GM12878 (cell line): ENCODE data around the gene SSR1. TPM values are rescaled to one million over a fixed set of nuclear protein-coding genes. Genes with fewer than 3 reads are reported as not detected.
A peak's percentile ranks its signal among the peaks of the same experiment; 100 is the strongest.

Experiments
- ATAC-seq: fragments of 200-7000 bp; cut with Tn5 transposase; 3 replicates; pipeline ENCODE4 v1.9.1; 2020; ENCODE audit warnings: mild to moderate bottlenecking, moderate library complexity
- BruUV-seq: library from RNA; stranded (reverse); fragments of 400-500 nt; replicated peaks from 2 replicates; lab custom pipeline; 2021; lab: Mats Ljungman, UMichigan
- CTCF ChIA-PET: fragments of 300-600 bp; sonication (Branson Sonifier 250); formaldehyde crosslinking; extraction: SDS; loops from one replicate; lab custom pipeline; 2021; ENCODE audit warnings: inconsistent platforms; lab: Yijun Ruan, JAX
- POLR2A ChIA-PET: fragments of 350-600 bp; formaldehyde crosslinking; extraction: SDS; loops from one replicate; lab custom pipeline; 2021; ENCODE audit warnings: inconsistent platforms; lab: Charles Lee
- RAD21 ChIA-PET: fragments of 300-600 bp; sonication (Branson Sonifier 250); formaldehyde crosslinking; loops from one replicate; lab custom pipeline; 2023; ENCODE audit warnings: antibody characterized with exemption; ENCODE audit not compliant: unreplicated experiment; lab: Charles Lee
- SMC1A ChIA-PET: fragments of 300-600 bp; sonication (Branson Sonifier 250); formaldehyde crosslinking; loops from one replicate; lab custom pipeline; 2023; ENCODE audit not compliant: unreplicated experiment, uncharacterized antibody; lab: Charles Lee
- DNase-seq: peaks from one replicate; pipeline ENCODE4 v3.0.0-alpha.2; 2011; ENCODE audit warnings: low read depth, low spot score
- FAIRE-seq: peaks from 3 replicates; lab custom pipeline; 2011; peaks lifted over from hg19 to GRCh38; lab: Jason Lieb, UNC
- H2AFZ ChIP-seq: 2 replicates; pipeline ENCODE4 v1.6.0; 2011; ENCODE audit warnings: low read depth, low read length, control low read depth; ENCODE audit not compliant: control insufficient read depth
- H3K27ac ChIP-seq: 2 replicates; pipeline ENCODE4 v1.5.1; 2011; ENCODE audit warnings: control low read depth; ENCODE audit not compliant: control insufficient read depth, insufficient read depth
- H3K27me3 ChIP-seq, 2 experiments: replicated peaks in 1 of 2; 2 replicates each; pipeline versions ENCODE4 v1.6.0 to v1.6.1; 2011; ENCODE audit warnings: low read length in 1 of 2; ENCODE audit not compliant: control insufficient read depth in 2 of 2, insufficient read depth in 2 of 2
- H3K36me3 ChIP-seq, 2 experiments: 2 replicates each; pipeline ENCODE4 v1.5.1; 2011; ENCODE audit warnings: low read length in 1 of 2; ENCODE audit not compliant: control insufficient read depth in 2 of 2, insufficient read depth in 2 of 2
- H3K4me1 ChIP-seq: 2 replicates; pipeline ENCODE4 v1.6.1; 2011; ENCODE audit warnings: mild to moderate bottlenecking, low read length, moderate library complexity, mixed read lengths; ENCODE audit not compliant: control insufficient read depth, insufficient read depth
- H3K4me2 ChIP-seq: 2 replicates; pipeline ENCODE4 v1.6.0; 2011; ENCODE audit warnings: control low read depth; ENCODE audit not compliant: control insufficient read depth, insufficient read depth
- H3K4me3 ChIP-seq: fragments of 200-600 bp; sonication (generic); 2 replicates; pipeline ENCODE4 v1.5.1; 2016
- H3K79me2 ChIP-seq: 2 replicates; pipeline ENCODE4 v1.6.0; 2011; ENCODE audit warnings: low read length; ENCODE audit not compliant: control insufficient read depth, insufficient read depth
- H3K9ac ChIP-seq: 2 replicates; pipeline ENCODE4 v1.8.0; 2011; ENCODE audit warnings: low read length, control low read depth, mixed read lengths; ENCODE audit not compliant: control insufficient read depth, insufficient read depth
- H3K9me3 ChIP-seq: replicated peaks from 3 replicates; pipeline ENCODE4 v1.5.1; 2011; ENCODE audit warnings: mild to moderate bottlenecking, low read length; ENCODE audit not compliant: control insufficient read depth, insufficient read depth
- H4K20me1 ChIP-seq: 2 replicates; pipeline ENCODE4 v1.6.0; 2011; ENCODE audit not compliant: control insufficient read depth, insufficient read depth
- CBFB ChIP-seq: IDR thresholded peaks from 2 replicates; pipeline ENCODE4 v1.6.1; 2016; ENCODE audit warnings: antibody characterized with exemption, low read depth
- CBX5 ChIP-seq: sonication (generic); IDR thresholded peaks from 2 replicates; pipeline ENCODE4 v1.6.1; 2016; ENCODE audit warnings: low read depth, moderate library complexity, mild to moderate bottlenecking, inconsistent platforms
- KAT2A ChIP-seq: conservative IDR thresholded peaks from 2 replicates; pipeline ENCODE4 v1.6.1; 2011; ENCODE audit warnings: low read depth, low read length; ENCODE audit not compliant: control insufficient read depth
- MXI1 ChIP-seq: fragments of 150-350 bp; IDR thresholded peaks from 2 replicates; pipeline ENCODE4 v1.6.1; 2011; ENCODE audit warnings: low read depth, mild to moderate bottlenecking, inconsistent platforms, low read length, improper control_type of control experiment
- NFIC ChIP-seq: IDR thresholded peaks from 2 replicates; pipeline ENCODE4 v1.6.1; 2012; ENCODE audit warnings: low read depth, mild to moderate bottlenecking, inconsistent platforms, low read length, moderate library complexity
- POLR2A ChIP-seq: IDR thresholded peaks from 2 replicates; pipeline ENCODE4 v1.6.1; 2011; ENCODE audit warnings: low read depth, mild to moderate bottlenecking, low read length
- RCOR1 ChIP-seq: conservative IDR thresholded peaks from 2 replicates; pipeline ENCODE4 v1.6.1; 2012; ENCODE audit warnings: low read depth, low read length, improper control_type of control experiment
- TCF7 ChIP-seq: IDR thresholded peaks from 2 replicates; pipeline ENCODE4 v1.6.1; 2014; ENCODE audit warnings: antibody characterized with exemption, borderline replicate concordance
- WGBS: methylation state at CpG from one replicate; pipeline ENCODE4 v1.1.6; 2016; ENCODE audit warnings: low lambda C conversion rate; ENCODE audit not compliant: insufficient replicate concordance, insufficient coverage; ENCODE audit errors: missing lambda C conversion rate; 5-methylcytosine and 5-hydroxymethylcytosine counted together
- in situ Hi-C: fragments of 300-500 bp; cut with MboI; formaldehyde crosslinking; loops from 9 replicates; pipeline ENCODE4 v1.14.3; 2018; ENCODE audit warnings: mixed read lengths
- intact Hi-C: fragments of 100-400 bp; cut with micrococcal nuclease; formaldehyde crosslinking; loops from one replicate; pipeline ENCODE4 v1.14.2; 2022; ENCODE audit not compliant: unreplicated experiment
- polyA plus RNA-seq, 11 experiments: library from polyadenylated mRNA; depleted of rRNA in 4 of 11; unstranded in 6 of 11; stranded (reverse) in 5 of 11; fragments of >200 nt; fragmentation: Nextera tagmentation in 4 of 11; fragmentation: Illumina TruSeq in 1 of 11; extraction: Ambion mirVana in 4 of 11; extraction: Trizol in 1 of 11; gene quantifications; 1 replicate in 1 of 11; 2 replicates in 10 of 11; pipeline versions ENCODE4 v1.2.1 to v1.2.3, GENCODE V29; 2011 to 2016; ENCODE audit warnings: inconsistent platforms in 2 of 11, missing spikeins in 2 of 11, low read depth in 1 of 11
- total RNA-seq, 4 experiments: library from RNA; depleted of rRNA in 3 of 4; stranded (reverse); fragments of >200 nt in 3 of 4; fragmentation: Illumina TruSeq in 1 of 4; extraction: Trizol in 1 of 4; gene quantifications; 2 replicates each; pipeline versions ENCODE4 v1.2.1 to v1.2.3, GENCODE V29; 2013 to 2021
- TF ChIP-seq, protein P1 (sequence below): fragments of 450-650 bp; IDR thresholded peaks from 2 replicates; pipeline ENCODE4 v1.6.1; 2017; ENCODE audit warnings: mild to moderate bottlenecking, moderate library complexity

Gene SSR1
- total and polyA plus RNA-seq, 10 of the 15 experiments (the other 5 are each of a cell fraction or from before 2014, with no cell fraction given), result 42.0 to 209 (median 128) TPM

DNA sequence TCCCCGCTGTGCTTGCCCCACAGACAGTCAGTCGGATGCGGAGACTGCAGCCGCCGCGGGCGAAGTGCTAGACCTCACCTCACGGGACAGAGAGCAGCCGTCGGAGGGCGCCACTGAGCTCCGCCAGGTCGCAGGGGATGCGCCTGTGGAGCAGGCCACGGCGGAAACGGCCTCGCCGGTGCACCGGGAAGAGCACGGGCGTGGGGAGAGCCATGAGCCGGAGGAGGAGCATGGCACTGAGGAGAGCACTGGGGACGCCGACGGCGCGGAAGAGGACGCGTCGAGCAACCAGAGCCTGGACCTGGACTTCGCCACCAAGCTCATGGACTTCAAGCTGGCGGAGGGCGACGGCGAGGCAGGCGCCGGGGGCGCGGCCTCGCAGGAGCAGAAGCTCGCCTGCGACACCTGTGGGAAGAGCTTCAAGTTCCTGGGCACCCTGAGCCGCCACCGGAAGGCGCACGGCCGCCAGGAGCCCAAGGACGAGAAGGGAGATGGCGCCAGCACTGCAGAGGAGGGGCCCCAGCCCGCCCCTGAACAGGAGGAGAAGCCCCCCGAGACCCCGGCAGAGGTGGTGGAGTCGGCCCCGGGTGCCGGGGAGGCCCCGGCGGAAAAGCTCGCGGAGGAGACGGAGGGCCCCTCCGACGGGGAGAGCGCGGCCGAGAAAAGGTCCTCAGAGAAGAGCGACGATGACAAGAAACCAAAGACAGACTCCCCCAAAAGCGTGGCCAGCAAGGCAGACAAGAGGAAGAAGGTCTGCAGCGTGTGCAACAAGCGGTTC is 66.4 kb downstream of the SSR1 start:
- no TSS peak for BruUV-seq
- no peak overlapping the region for H2AFZ ChIP-seq
- peaks cover 18% of the 10 kb centered on the region for H3K4me1 ChIP-seq
- FAIRE-seq (no peak), DNase-seq (no peak), ATAC-seq (no peak)
- no peak overlapping the region for H3K4me3 ChIP-seq
- RAD21 ChIA-PET, result no interaction called here
- SMC1A ChIA-PET, result interaction anchor here (1.0 to 1.1 kb wide), 2 partner anchors 365 to 569 kb away, joined by 3 read pairs; no protein-coding TSS in a partner anchor
- no peaks in the 10 kb centered on the region for H3K27me3 ChIP-seq
- 98% methylated on average over 58 of the region's 71 CpGs for WGBS
- TF ChIP-seq POLR2A (peak; percentile 44; the same call in 1 of the 2 replicates), MXI1 (no peak)
- H3K4me2 ChIP-seq, result no peak overlapping the region
- H3K9me3 ChIP-seq, result no peaks in the 10 kb centered on the region; the same call in 2 of the 3 replicates
- H3K79me2 ChIP-seq, result peaks cover 3% of the 10 kb centered on the region
- POLR2A ChIA-PET, result no interaction called here
- in situ Hi-C loops, result no loop called here
- no peak overlapping the region for H3K27ac ChIP-seq
- H3K9ac ChIP-seq, result no peak overlapping the region
- no peaks in the 10 kb centered on the region; the same call in none of the 2 replicates for H4K20me1 ChIP-seq
- intact Hi-C loops, result no loop called here
- peaks cover 38 to 52% of the 10 kb centered on the region in 2 experiments for H3K36me3 ChIP-seq
- CTCF ChIA-PET, result no interaction called here

DNA sequence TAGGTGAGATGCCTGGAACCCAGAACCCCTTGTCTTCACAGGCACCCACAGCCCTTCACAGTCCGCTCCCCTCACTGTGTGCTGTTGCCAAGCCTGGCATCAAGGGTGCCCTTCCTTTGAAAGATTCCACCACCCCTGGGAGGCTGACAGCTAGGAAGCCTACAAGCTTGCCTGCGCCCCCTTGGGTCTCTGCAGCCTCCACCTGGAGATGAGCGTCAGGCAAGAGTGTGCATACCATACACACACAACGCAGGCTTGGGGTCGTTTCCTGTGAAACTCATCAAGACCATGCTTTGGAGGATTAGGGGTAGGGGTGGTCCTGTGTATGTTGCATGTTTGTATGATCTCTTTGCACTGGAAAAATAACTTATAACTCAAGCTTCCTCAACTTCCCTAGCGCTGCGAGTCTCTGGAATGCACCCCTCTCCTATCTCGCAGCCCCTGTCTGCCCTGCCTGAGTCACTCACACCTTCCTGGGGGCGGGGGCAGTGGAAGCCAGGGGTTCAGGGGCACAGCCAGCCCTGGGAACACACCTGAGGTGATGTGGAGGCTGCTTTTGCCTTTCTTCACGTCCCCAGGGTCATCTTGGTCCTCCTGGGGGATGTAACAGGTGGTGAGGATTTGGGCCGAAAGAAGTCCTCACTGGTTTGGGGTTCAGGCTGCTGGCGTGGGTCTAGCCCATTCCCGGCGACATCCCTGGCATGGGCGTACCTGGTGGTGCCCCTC is 67.2 kb downstream of the SSR1 start:
- TF ChIP-seq CBX5 (no peak), RCOR1 (no peak), KAT2A (no peak), CBFB (no peak), NFIC (no peak), TCF7 (no peak)
- TF ChIP-seq, protein P1, sequence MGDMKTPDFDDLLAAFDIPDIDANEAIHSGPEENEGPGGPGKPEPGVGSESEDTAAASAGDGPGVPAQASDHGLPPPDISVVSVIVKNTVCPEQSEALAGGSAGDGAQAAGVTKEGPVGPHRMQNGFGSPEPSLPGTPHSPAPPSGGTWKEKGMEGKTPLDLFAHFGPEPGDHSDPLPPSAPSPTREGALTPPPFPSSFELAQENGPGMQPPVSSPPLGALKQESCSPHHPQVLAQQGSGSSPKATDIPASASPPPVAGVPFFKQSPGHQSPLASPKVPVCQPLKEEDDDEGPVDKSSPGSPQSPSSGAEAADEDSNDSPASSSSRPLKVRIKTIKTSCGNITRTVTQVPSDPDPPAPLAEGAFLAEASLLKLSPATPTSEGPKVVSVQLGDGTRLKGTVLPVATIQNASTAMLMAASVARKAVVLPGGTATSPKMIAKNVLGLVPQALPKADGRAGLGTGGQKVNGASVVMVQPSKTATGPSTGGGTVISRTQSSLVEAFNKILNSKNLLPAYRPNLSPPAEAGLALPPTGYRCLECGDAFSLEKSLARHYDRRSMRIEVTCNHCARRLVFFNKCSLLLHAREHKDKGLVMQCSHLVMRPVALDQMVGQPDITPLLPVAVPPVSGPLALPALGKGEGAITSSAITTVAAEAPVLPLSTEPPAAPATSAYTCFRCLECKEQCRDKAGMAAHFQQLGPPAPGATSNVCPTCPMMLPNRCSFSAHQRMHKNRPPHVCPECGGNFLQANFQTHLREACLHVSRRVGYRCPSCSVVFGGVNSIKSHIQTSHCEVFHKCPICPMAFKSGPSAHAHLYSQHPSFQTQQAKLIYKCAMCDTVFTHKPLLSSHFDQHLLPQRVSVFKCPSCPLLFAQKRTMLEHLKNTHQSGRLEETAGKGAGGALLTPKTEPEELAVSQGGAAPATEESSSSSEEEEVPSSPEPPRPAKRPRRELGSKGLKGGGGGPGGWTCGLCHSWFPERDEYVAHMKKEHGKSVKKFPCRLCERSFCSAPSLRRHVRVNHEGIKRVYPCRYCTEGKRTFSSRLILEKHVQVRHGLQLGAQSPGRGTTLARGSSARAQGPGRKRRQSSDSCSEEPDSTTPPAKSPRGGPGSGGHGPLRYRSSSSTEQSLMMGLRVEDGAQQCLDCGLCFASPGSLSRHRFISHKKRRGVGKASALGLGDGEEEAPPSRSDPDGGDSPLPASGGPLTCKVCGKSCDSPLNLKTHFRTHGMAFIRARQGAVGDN, result no peak
- BruUV-seq, result no TSS peak
- H4K20me1 ChIP-seq, result no peaks in the 10 kb centered on the region; the same call in none of the 2 replicates
- H3K27me3 ChIP-seq, result no peaks in the 10 kb centered on the region
- H2AFZ ChIP-seq, result no peak overlapping the region
- RAD21 ChIA-PET, result interaction anchor here (4.6 kb wide), 1 partner anchor 568 kb away, joined by 33 read pairs; no protein-coding TSS in a partner anchor
- in situ Hi-C loops (no loop called here), intact Hi-C loops (no loop called here)
- peaks cover 38 to 52% of the 10 kb centered on the region in 2 experiments for H3K36me3 ChIP-seq
- CTCF ChIA-PET, result interaction anchor here (1.5 to 4.6 kb wide), 4 partner anchors 10 to 568 kb away, joined by 5 to 40 read pairs (median 36); no protein-coding TSS in a partner anchor
- no peak overlapping the region for H3K4me3 ChIP-seq
- POLR2A ChIA-PET, result no interaction called here
- peaks cover 26% of the 10 kb centered on the region for H3K4me1 ChIP-seq
- 95% methylated on average over 10 of the region's 15 CpGs for WGBS
- H3K4me2 ChIP-seq, result no peak overlapping the region
- H3K27ac ChIP-seq, result no peak overlapping the region
- no peak for FAIRE-seq
- SMC1A ChIA-PET, result interaction anchor here (0.6 kb wide), 2 partner anchors 58 to 487 kb away, joined by 3 read pairs; no protein-coding TSS in a partner anchor
- DNase-seq, result no peak
- H3K79me2 ChIP-seq, result peaks cover 3% of the 10 kb centered on the region
- ATAC-seq, result no peak
- H3K9ac ChIP-seq, result no peak overlapping the region
- no peaks in the 10 kb centered on the region; the same call in 2 of the 3 replicates for H3K9me3 ChIP-seq
